PC-3 (cell line): ENCODE results near the gene PNMA8A. TPM values are rescaled to one million over a fixed set of nuclear protein-coding genes. Genes with fewer than 3 reads are reported as not detected.

ENCODE experiments used
- ATAC-seq: fragments of 200-7000 bp; cut with Tn5 transposase; 2 replicates; pipeline ENCODE4 v1.9.1; 2020; ENCODE audit warnings: mild to moderate bottlenecking, moderate library complexity
- BruUV-seq: library from RNA; stranded (reverse); fragments of 400-500 nt; replicated peaks from 2 replicates; lab custom pipeline; 2021; lab: Mats Ljungman, UMichigan
- CTCF ChIA-PET: fragments of 300-600 bp; sonication (Branson Sonifier 250); formaldehyde crosslinking; loops from one replicate; lab custom pipeline; 2022; ENCODE audit warnings: antibody characterized with exemption; lab: Charles Lee
- POLR2A ChIA-PET: fragments of 300-600 bp; sonication (Branson Sonifier 250); formaldehyde crosslinking; loops from one replicate; lab custom pipeline; 2022; ENCODE audit warnings: antibody characterized with exemption; ENCODE audit not compliant: unreplicated experiment; lab: Charles Lee
- DNase-seq: peaks from one replicate; pipeline ENCODE4 v3.0.0-alpha.2; 2015
- H2AFZ ChIP-seq: fragments of 300-600 bp; sonication (generic); 2 replicates; pipeline ENCODE4 v1.6.0; 2016; ENCODE audit warnings: antibody characterized with exemption, low read length
- H3F3A ChIP-seq: fragments of 300-600 bp; sonication (generic); one replicate; pipeline ENCODE4 v1.6.0; 2017; ENCODE audit warnings: antibody characterized with exemption, low read length, control low read depth, mild to moderate bottlenecking; ENCODE audit not compliant: unreplicated experiment
- H3K27ac ChIP-seq: fragments of 300-600 bp; sonication (generic); 2 replicates; pipeline ENCODE4 v1.5.1; 2016; ENCODE audit warnings: mild to moderate bottlenecking, low read length
- H3K27me3 ChIP-seq: fragments of 300-600 bp; sonication (generic); 2 replicates; pipeline ENCODE4 v1.6.1; 2016; ENCODE audit warnings: low read length, mixed read lengths
- H3K36me3 ChIP-seq: fragments of 300-600 bp; sonication (generic); 2 replicates; pipeline ENCODE4 v1.6.1; 2016; ENCODE audit warnings: low read depth, mixed run types, low read length, mixed read lengths
- H3K4me1 ChIP-seq: fragments of 300-600 bp; sonication (generic); 2 replicates; pipeline ENCODE4 v1.5.1; 2016; ENCODE audit warnings: low read length; ENCODE audit not compliant: insufficient read depth
- H3K4me2 ChIP-seq: fragments of 300-600 bp; sonication (generic); 2 replicates; pipeline ENCODE4 v1.6.0; 2016; ENCODE audit warnings: low read length
- H3K4me3 ChIP-seq: fragments of 300-600 bp; sonication (generic); 2 replicates; pipeline ENCODE4 v1.5.1; 2016; ENCODE audit warnings: mild to moderate bottlenecking, low read length, mixed read lengths
- H3K79me2 ChIP-seq: fragments of 300-600 bp; sonication (generic); 2 replicates; pipeline ENCODE4 v1.6.1; 2017; ENCODE audit warnings: low read length, mixed read lengths
- H3K9ac ChIP-seq: fragments of 300-600 bp; sonication (generic); 2 replicates; pipeline ENCODE4 v1.6.0; 2016; ENCODE audit warnings: mild to moderate bottlenecking, low read length
- H3K9me2 ChIP-seq: fragments of 300-600 bp; sonication (generic); replicated peaks from 2 replicates; pipeline ENCODE4 v1.6.1; 2016; ENCODE audit warnings: mixed run types, low read length, mixed read lengths
- H3K9me3 ChIP-seq: fragments of 300-600 bp; sonication (generic); 2 replicates; pipeline ENCODE4 v1.6.1; 2016; ENCODE audit warnings: low read length, mixed read lengths
- H4K20me1 ChIP-seq: fragments of 300-600 bp; sonication (generic); 2 replicates; pipeline ENCODE4 v1.6.1; 2016; ENCODE audit warnings: low read length, mixed read lengths
- CTCF ChIP-seq: fragments of 300-600 bp; sonication (generic); conservative IDR thresholded peaks from 2 replicates; pipeline ENCODE4 v1.5.1; 2017; ENCODE audit warnings: antibody characterized with exemption, low read depth, mild to moderate bottlenecking, low read length
- EZH2 ChIP-seq: fragments of 300-600 bp; sonication (generic); IDR thresholded peaks from one replicate; pipeline ENCODE4 v1.6.1; 2017; ENCODE audit warnings: antibody characterized with exemption, mild to moderate bottlenecking, low read length; ENCODE audit not compliant: unreplicated experiment
- EZH2phosphoT487 ChIP-seq: fragments of 300-600 bp; sonication (generic); IDR thresholded peaks from 2 replicates; pipeline ENCODE4 v1.6.1; 2018; ENCODE audit warnings: mild to moderate bottlenecking, antibody characterized with exemption, low read length, borderline replicate concordance
- intact Hi-C: fragments of 100-400 bp; cut with micrococcal nuclease; formaldehyde crosslinking; loops from 2 replicates; pipeline ENCODE4 v1.9.0; 2023
- total RNA-seq: library from RNA; depleted of rRNA; stranded (reverse); fragments of >200 nt; gene quantifications from 2 replicates; pipeline ENCODE4 v1.2.3, GENCODE V29; 2014

The PNMA8A gene
- total RNA-seq, 1 experiment from 2014 or later: not detected

GRCh38 chr19:46494146-46494940, 23.0 kb upstream of the PNMA8A start:
- ATAC-seq (no peak), DNase-seq (no peak)
- H4K20me1 ChIP-seq: no peaks in the 10 kb centered on the region
- TF ChIP-seq EZH2: no peak
- H3K4me2 ChIP-seq: no peak overlapping the region
- no peak overlapping the region for H3K4me3 ChIP-seq
- no peaks in the 10 kb centered on the region for H3F3A ChIP-seq
- CTCF ChIA-PET: no interaction called here
- POLR2A ChIA-PET: no interaction called here
- no peaks in the 10 kb centered on the region for H3K4me1 ChIP-seq
- H3K9me3 ChIP-seq: no peaks in the 10 kb centered on the region
- H3K36me3 ChIP-seq: no peaks in the 10 kb centered on the region
- H3K27me3 ChIP-seq: no peaks in the 10 kb centered on the region
- no peaks in the 10 kb centered on the region for H3K9me2 ChIP-seq
- H3K79me2 ChIP-seq: no peaks in the 10 kb centered on the region
- intact Hi-C loops: no loop called here
- no peak overlapping the region for H3K9ac ChIP-seq
- no peak overlapping the region for H2AFZ ChIP-seq
- no TSS peak for BruUV-seq
- no peak overlapping the region for H3K27ac ChIP-seq

GRCh38 chr19:46493236-46494145, 22.1 kb upstream of the PNMA8A start:
- no peaks in the 10 kb centered on the region for H3K9me3 ChIP-seq
- intact Hi-C loops: no loop called here
- no peak for TF ChIP-seq CTCF
- no peak for TF ChIP-seq EZH2phosphoT487
- no peak for TF ChIP-seq EZH2
- BruUV-seq: no TSS peak
- H3K9me2 ChIP-seq: no peaks in the 10 kb centered on the region
- no peak overlapping the region for H3K27ac ChIP-seq
- no peak for DNase-seq
- H3K79me2 ChIP-seq: no peaks in the 10 kb centered on the region
- no peak overlapping the region for H3K4me3 ChIP-seq
- no peaks in the 10 kb centered on the region for H3K27me3 ChIP-seq
- ChIA-PET POLR2A (no interaction called here), CTCF (no interaction called here)
- no peaks in the 10 kb centered on the region for H3K36me3 ChIP-seq
- no peak overlapping the region for H3K9ac ChIP-seq
- no peaks in the 10 kb centered on the region for H4K20me1 ChIP-seq
- H3F3A ChIP-seq: no peaks in the 10 kb centered on the region
- no peak overlapping the region for H2AFZ ChIP-seq
- no peak for ATAC-seq
- no peak overlapping the region for H3K4me2 ChIP-seq
- no peaks in the 10 kb centered on the region for H3K4me1 ChIP-seq

GRCh38 chr19:46492841-46493235, 21.5 kb upstream of the PNMA8A start:
- no peak for DNase-seq
- no peaks in the 10 kb centered on the region for H3K79me2 ChIP-seq
- no peak for TF ChIP-seq CTCF
- no peak for TF ChIP-seq EZH2phosphoT487
- TF ChIP-seq EZH2: no peak
- ATAC-seq: no peak
- ChIA-PET CTCF (no interaction called here), POLR2A (no interaction called here)
- H3K27ac ChIP-seq: no peak overlapping the region
- no peaks in the 10 kb centered on the region for H3F3A ChIP-seq
- H3K9me2 ChIP-seq: no peaks in the 10 kb centered on the region
- H3K27me3 ChIP-seq: no peaks in the 10 kb centered on the region
- H4K20me1 ChIP-seq: no peaks in the 10 kb centered on the region
- no peak overlapping the region for H3K4me3 ChIP-seq
- no peak overlapping the region for H3K4me2 ChIP-seq
- H3K9ac ChIP-seq: no peak overlapping the region
- no peaks in the 10 kb centered on the region for H3K9me3 ChIP-seq
- no TSS peak for BruUV-seq
- H3K36me3 ChIP-seq: no peaks in the 10 kb centered on the region
- H3K4me1 ChIP-seq: no peaks in the 10 kb centered on the region
- no peak overlapping the region for H2AFZ ChIP-seq
- intact Hi-C loops: no loop called here
